IMR-90 (cell line): ENCODE results near the gene PLPP3. TPM values are rescaled to one million over a fixed set of nuclear protein-coding genes. Genes with fewer than 3 reads are reported as not detected.

Experiments used
- ATAC-seq: fragments of 200-7000 bp; cut with Tn5 transposase; 2 replicates; pipeline ENCODE4 v1.9.1; 2020; ENCODE audit warnings: low read depth, mild to moderate bottlenecking, moderate library complexity
- BruUV-seq: library from RNA; stranded (reverse); fragments of 400-500 nt; replicated peaks from 2 replicates; lab custom pipeline; 2021; lab: Mats Ljungman, UMichigan
- CTCF ChIA-PET: fragments of 300-600 bp; formaldehyde crosslinking; extraction: SDS; loops from one replicate; lab custom pipeline; 2021; ENCODE audit warnings: antibody characterized with exemption; lab: Yijun Ruan, JAX
- POLR2A ChIA-PET: fragments of 300-600 bp; sonication (Branson Sonifier 250); formaldehyde crosslinking; loops from one replicate; lab custom pipeline; 2022; ENCODE audit warnings: antibody characterized with exemption; ENCODE audit not compliant: unreplicated experiment; lab: Charles Lee
- DNase-seq: peaks from one replicate; pipeline ENCODE4 v3.0.0; 2013
- H2AFZ ChIP-seq: replicated peaks from 2 replicates; pipeline ENCODE3; 2013; ENCODE audit warnings: low read length, mild to moderate bottlenecking; ENCODE audit not compliant: poor library complexity
- H2AK5ac ChIP-seq: 2 replicates; pipeline ENCODE4 v1.6.1; 2013; ENCODE audit warnings: low read depth, low read length, inconsistent platforms
- H2AK9ac ChIP-seq: replicated peaks from 2 replicates; pipeline ENCODE3; 2013; ENCODE audit warnings: mild to moderate bottlenecking, low read depth, low read length, moderate library complexity; ENCODE audit not compliant: poor library complexity
- H2BK120ac ChIP-seq: 2 replicates; pipeline ENCODE4 v1.6.1; 2013; ENCODE audit warnings: low read depth, low read length, inconsistent platforms
- H2BK15ac ChIP-seq: 3 replicates; pipeline ENCODE4 v1.6.1; 2013; ENCODE audit warnings: low read depth, low read length, inconsistent platforms
- H2BK20ac ChIP-seq: 2 replicates; pipeline ENCODE4 v1.6.1; 2013; ENCODE audit warnings: low read depth, mild to moderate bottlenecking, inconsistent platforms, low read length, moderate library complexity
- H2BK5ac ChIP-seq: 2 replicates; pipeline ENCODE4 v1.6.1; 2013; ENCODE audit warnings: mild to moderate bottlenecking, low read depth, low read length, inconsistent platforms; ENCODE audit not compliant: poor library complexity, severe bottlenecking
- H3K14ac ChIP-seq: replicated peaks from 2 replicates; pipeline ENCODE4 v1.6.1; 2013; ENCODE audit warnings: low read depth, low read length, inconsistent platforms
- H3K18ac ChIP-seq: 2 replicates; pipeline ENCODE4 v1.6.1; 2013; ENCODE audit warnings: low read depth, low read length, control low read depth
- H3K23ac ChIP-seq: 2 replicates; pipeline ENCODE4 v1.6.1; 2013; ENCODE audit warnings: low read depth, low read length, inconsistent platforms
- H3K27ac ChIP-seq: 2 replicates; pipeline ENCODE4 v1.5.1; 2013; ENCODE audit warnings: mild to moderate bottlenecking, control low read depth, low read length; ENCODE audit not compliant: insufficient read depth
- H3K27me3 ChIP-seq: 2 replicates; pipeline ENCODE4 v1.6.1; 2013; ENCODE audit warnings: low read length; ENCODE audit not compliant: control insufficient read depth, insufficient read depth
- H3K36me3 ChIP-seq: 2 replicates; pipeline ENCODE4 v1.6.1; 2013; ENCODE audit warnings: low read length, mixed read lengths; ENCODE audit not compliant: control insufficient read depth, insufficient read depth
- H3K4ac ChIP-seq: 2 replicates; pipeline ENCODE4 v1.6.1; 2013; ENCODE audit warnings: low read depth, low read length, inconsistent platforms
- H3K4me1 ChIP-seq: 2 replicates; pipeline ENCODE4 v1.6.1; 2013; ENCODE audit warnings: low read length, mixed read lengths; ENCODE audit not compliant: control insufficient read depth, insufficient read depth
- H3K4me2 ChIP-seq: 2 replicates; pipeline ENCODE4 v1.6.1; 2013; ENCODE audit warnings: low read depth, mild to moderate bottlenecking, control low read depth, low read length, moderate library complexity
- H3K4me3 ChIP-seq: 2 replicates; pipeline ENCODE4 v1.5.1; 2013; ENCODE audit warnings: low read depth, mild to moderate bottlenecking, control low read depth, low read length, moderate library complexity; ENCODE audit not compliant: insufficient read depth
- H3K56ac ChIP-seq: 2 replicates; pipeline ENCODE4 v1.6.1; 2013; ENCODE audit warnings: low read length, inconsistent platforms; ENCODE audit not compliant: insufficient read depth; ENCODE audit errors: extremely low read depth
- H3K79me1 ChIP-seq, 2 experiments: 2 replicates each; pipeline ENCODE4 v1.6.1; 2013; ENCODE audit warnings: low read length in 2 of 2, inconsistent platforms in 1 of 2, low read depth in 1 of 2
- H3K9ac ChIP-seq: 2 replicates; pipeline ENCODE4 v1.6.1; 2013; ENCODE audit warnings: low read depth, low read length, control low read depth
- H3K9me1 ChIP-seq: 2 replicates; pipeline ENCODE4 v1.6.1; 2013; ENCODE audit warnings: low read length, inconsistent platforms; ENCODE audit not compliant: insufficient read depth
- H3K9me3 ChIP-seq: 2 replicates; pipeline ENCODE4 v1.6.1; 2013; ENCODE audit warnings: low read length; ENCODE audit not compliant: control insufficient read depth, insufficient read depth
- H4K20me1 ChIP-seq: 2 replicates; pipeline ENCODE4 v1.6.1; 2013; ENCODE audit warnings: low read length, inconsistent platforms; ENCODE audit not compliant: insufficient read depth
- H4K5ac ChIP-seq: 2 replicates; pipeline ENCODE4 v1.6.1; 2013; ENCODE audit warnings: mild to moderate bottlenecking, low read depth, low read length, control low read depth
- H4K8ac ChIP-seq, 2 experiments: 2 replicates each; pipeline ENCODE4 v1.6.1; 2013; ENCODE audit warnings: low read depth in 2 of 2, low read length in 2 of 2, control low read depth in 1 of 2, inconsistent platforms in 1 of 2
- H4K91ac ChIP-seq: 2 replicates; pipeline ENCODE4 v1.6.1; 2013; ENCODE audit warnings: low read depth, low read length, inconsistent platforms; ENCODE audit not compliant: insufficient read depth
- BHLHE40 ChIP-seq: fragments of 150-350 bp; IDR thresholded peaks from 2 replicates; pipeline ENCODE4 v1.6.1; 2016; ENCODE audit warnings: mild to moderate bottlenecking, low read depth, low read length
- CEBPB ChIP-seq: IDR thresholded peaks from 2 replicates; pipeline ENCODE4 v1.6.1; 2012; ENCODE audit warnings: low read depth, low read length, improper control_type of control experiment
- FOS ChIP-seq: fragments of 150-350 bp; IDR thresholded peaks from 2 replicates; pipeline ENCODE4 v1.6.1; 2016; ENCODE audit warnings: low read depth, low read length
- MAFK ChIP-seq: IDR thresholded peaks from 2 replicates; pipeline ENCODE4 v1.6.1; 2012; ENCODE audit warnings: low read depth, low read length, improper control_type of control experiment
- MAZ ChIP-seq: IDR thresholded peaks from 2 replicates; pipeline ENCODE4 v1.6.1; 2012; ENCODE audit warnings: low read depth, mild to moderate bottlenecking, low read length, improper control_type of control experiment, moderate library complexity, borderline replicate concordance
- MXI1 ChIP-seq: IDR thresholded peaks from 2 replicates; pipeline ENCODE4 v1.6.1; 2012; ENCODE audit warnings: low read depth, mild to moderate bottlenecking, low read length, moderate library complexity, borderline replicate concordance
- POLR2A ChIP-seq: IDR thresholded peaks from 2 replicates; pipeline ENCODE4 v1.6.1; 2012; ENCODE audit warnings: mild to moderate bottlenecking, low read depth, low read length
- RAD21 ChIP-seq: IDR thresholded peaks from 2 replicates; pipeline ENCODE4 v1.6.1; 2012; ENCODE audit warnings: low read length, improper control_type of control experiment
- RCOR1 ChIP-seq: IDR thresholded peaks from 2 replicates; pipeline ENCODE4 v1.6.1; 2012; ENCODE audit warnings: mild to moderate bottlenecking, low read length, improper control_type of control experiment; ENCODE audit not compliant: insufficient replicate concordance
- SMC3 ChIP-seq: fragments of 150-350 bp; IDR thresholded peaks from 2 replicates; pipeline ENCODE4 v1.6.1; 2016; ENCODE audit warnings: low read depth, mild to moderate bottlenecking, antibody characterized with exemption, low read length, moderate library complexity
- dilution Hi-C: fragments of 300-500 bp; cut with HindIII; formaldehyde crosslinking; loops from one replicate; pipeline ENCODE4 v1.14.3; 2018; ENCODE audit warnings: low sequenced_read_pairs; ENCODE audit not compliant: unreplicated experiment
- in situ Hi-C: fragments of 300-500 bp; cut with MboI; formaldehyde crosslinking; loops from 3 replicates; pipeline ENCODE4 v1.14.3; 2019; ENCODE audit warnings: low sequenced_read_pairs, inconsistent platforms, mixed read lengths
- intact Hi-C: fragments of 100-400 bp; cut with micrococcal nuclease; formaldehyde crosslinking; loops from 2 replicates; pipeline ENCODE4 v1.10.0; 2022
- polyA plus RNA-seq, 3 experiments: library from polyadenylated mRNA; depleted of rRNA; stranded (reverse); fragments of >200 nt; gene quantifications; 2 replicates each; pipeline ENCODE4 v1.2.3, GENCODE V29; 2012; ENCODE audit warnings: low replicate concordance in 1 of 3
- total RNA-seq: library from RNA; depleted of rRNA; stranded (reverse); fragments of >200 nt; gene quantifications from 2 replicates; pipeline ENCODE4 v1.2.3, GENCODE V29; 2012
- TF ChIP-seq, protein P1 (sequence below): fragments of 150-350 bp; IDR thresholded peaks from 2 replicates; pipeline ENCODE4 v1.6.1; 2017; ENCODE audit warnings: mild to moderate bottlenecking, antibody characterized with exemption, low read length, low read depth
- TF ChIP-seq, protein P2 (sequence below): conservative IDR thresholded peaks from 2 replicates; pipeline ENCODE4 v1.5.1; 2012; ENCODE audit warnings: mild to moderate bottlenecking, low read depth, low read length, improper control_type of control experiment

Gene PLPP3
- total and polyA plus RNA-seq, 2 of the 4 experiments (the other 2 are of a cell fraction): 49.9 to 56.6 TPM

DNA sequence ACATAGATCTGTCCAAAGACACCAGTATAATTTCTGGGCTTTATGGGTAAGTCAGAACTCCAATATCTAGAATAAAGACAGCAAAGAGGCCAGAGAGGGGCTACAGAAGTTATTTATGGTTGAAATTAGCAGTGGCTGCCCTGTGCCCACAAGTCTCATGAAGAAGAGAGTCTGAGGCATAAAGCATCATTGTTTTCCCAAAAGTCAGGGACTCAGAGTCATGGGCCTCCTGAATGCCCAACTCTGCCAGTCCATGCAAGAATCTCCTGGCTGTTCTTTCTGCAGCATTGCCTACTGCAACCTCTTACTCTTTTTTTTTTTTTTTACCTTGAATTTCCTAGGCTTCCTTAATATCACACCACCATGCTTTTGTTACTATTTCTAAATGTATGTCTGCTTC is 49.6 kb downstream of the PLPP3 start:
- DNase-seq (no peak), ATAC-seq (no peak)
- H2AFZ ChIP-seq: no peak overlapping the region
- no peak overlapping the region for H3K18ac ChIP-seq
- H4K20me1 ChIP-seq: peaks cover 89% of the 10 kb centered on the region
- no peak overlapping the region for H4K8ac ChIP-seq
- no peak overlapping the region for H4K5ac ChIP-seq
- H2BK20ac ChIP-seq: no peak overlapping the region
- H3K9me1 ChIP-seq: peaks cover 34% of the 10 kb centered on the region
- H3K23ac ChIP-seq: no peak overlapping the region
- H2AK9ac ChIP-seq: no peak overlapping the region
- no peak overlapping the region for H3K56ac ChIP-seq
- BruUV-seq: no TSS peak
- in situ Hi-C loops (no loop called here), intact Hi-C loops (no loop called here), dilution Hi-C loops (no loop called here)
- no peaks in the 10 kb centered on the region for H3K9me3 ChIP-seq
- H3K27me3 ChIP-seq: no peaks in the 10 kb centered on the region
- H3K14ac ChIP-seq: no peak overlapping the region
- H3K4me1 ChIP-seq: peaks cover 14% of the 10 kb centered on the region
- H4K91ac ChIP-seq: no peak overlapping the region
- TF ChIP-seq BHLHE40 (no peak), SMC3 (no peak), CEBPB (no peak), FOS (no peak), MXI1 (no peak), MAZ (no peak), POLR2A (no peak), MAFK (no peak), RAD21 (no peak), RCOR1 (no peak)
- TF ChIP-seq, protein P1, sequence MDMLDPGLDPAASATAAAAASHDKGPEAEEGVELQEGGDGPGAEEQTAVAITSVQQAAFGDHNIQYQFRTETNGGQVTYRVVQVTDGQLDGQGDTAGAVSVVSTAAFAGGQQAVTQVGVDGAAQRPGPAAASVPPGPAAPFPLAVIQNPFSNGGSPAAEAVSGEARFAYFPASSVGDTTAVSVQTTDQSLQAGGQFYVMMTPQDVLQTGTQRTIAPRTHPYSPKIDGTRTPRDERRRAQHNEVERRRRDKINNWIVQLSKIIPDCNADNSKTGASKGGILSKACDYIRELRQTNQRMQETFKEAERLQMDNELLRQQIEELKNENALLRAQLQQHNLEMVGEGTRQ: no peak
- TF ChIP-seq, protein P2, sequence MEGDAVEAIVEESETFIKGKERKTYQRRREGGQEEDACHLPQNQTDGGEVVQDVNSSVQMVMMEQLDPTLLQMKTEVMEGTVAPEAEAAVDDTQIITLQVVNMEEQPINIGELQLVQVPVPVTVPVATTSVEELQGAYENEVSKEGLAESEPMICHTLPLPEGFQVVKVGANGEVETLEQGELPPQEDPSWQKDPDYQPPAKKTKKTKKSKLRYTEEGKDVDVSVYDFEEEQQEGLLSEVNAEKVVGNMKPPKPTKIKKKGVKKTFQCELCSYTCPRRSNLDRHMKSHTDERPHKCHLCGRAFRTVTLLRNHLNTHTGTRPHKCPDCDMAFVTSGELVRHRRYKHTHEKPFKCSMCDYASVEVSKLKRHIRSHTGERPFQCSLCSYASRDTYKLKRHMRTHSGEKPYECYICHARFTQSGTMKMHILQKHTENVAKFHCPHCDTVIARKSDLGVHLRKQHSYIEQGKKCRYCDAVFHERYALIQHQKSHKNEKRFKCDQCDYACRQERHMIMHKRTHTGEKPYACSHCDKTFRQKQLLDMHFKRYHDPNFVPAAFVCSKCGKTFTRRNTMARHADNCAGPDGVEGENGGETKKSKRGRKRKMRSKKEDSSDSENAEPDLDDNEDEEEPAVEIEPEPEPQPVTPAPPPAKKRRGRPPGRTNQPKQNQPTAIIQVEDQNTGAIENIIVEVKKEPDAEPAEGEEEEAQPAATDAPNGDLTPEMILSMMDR: no peak
- no peak overlapping the region for H3K4me2 ChIP-seq
- H3K36me3 ChIP-seq: peaks cover 63% of the 10 kb centered on the region
- H3K27ac ChIP-seq: no peak overlapping the region
- no peak overlapping the region for H3K9ac ChIP-seq
- CTCF ChIA-PET: no interaction called here
- no peak overlapping the region for H3K4me3 ChIP-seq
- POLR2A ChIA-PET: no interaction called here
- H3K4ac ChIP-seq: no peak overlapping the region
- H2BK120ac ChIP-seq: no peak overlapping the region
- H2BK5ac ChIP-seq: no peak overlapping the region
- H2AK5ac ChIP-seq: no peak overlapping the region
- H2BK15ac ChIP-seq: no peak overlapping the region
- peaks cover 51 to 89% of the 10 kb centered on the region in 2 experiments for H3K79me1 ChIP-seq
